Keratinocyte (primary cell): Measurements from ENCODE around the gene NSG2. TPM values are rescaled to one million over a fixed set of nuclear protein-coding genes. Genes with fewer than 3 reads are reported as not detected.

Experiments
- DNase-seq: peaks from one replicate; pipeline ENCODE4 v3.0.0-alpha.2; 2011; ENCODE audit warnings: low read depth, missing footprints, low spot score
- FAIRE-seq: peaks from 2 replicates; lab custom pipeline; 2011; peaks lifted over from hg19 to GRCh38; lab: Jason Lieb, UNC
- H2AFZ ChIP-seq: 2 replicates; pipeline ENCODE4 v1.6.0; 2012; ENCODE audit warnings: low read length, control low read depth, inconsistent platforms; ENCODE audit not compliant: control insufficient read depth
- H3K27ac ChIP-seq: 2 replicates; pipeline ENCODE4 v1.5.1; 2011; ENCODE audit warnings: low read length; ENCODE audit not compliant: control insufficient read depth, insufficient read depth
- H3K27me3 ChIP-seq: 3 replicates; pipeline ENCODE4 v1.6.0; 2011; ENCODE audit warnings: low read length; ENCODE audit not compliant: control insufficient read depth, insufficient read depth; ENCODE audit errors: extremely low read depth
- H3K36me3 ChIP-seq, 2 experiments: 2 replicates in 1 of 2; 3 replicates in 1 of 2; pipeline ENCODE4 v1.5.1; 2011; ENCODE audit warnings: low read length in 2 of 2, mild to moderate bottlenecking in 1 of 2; ENCODE audit not compliant: control insufficient read depth in 2 of 2, insufficient read depth in 2 of 2; ENCODE audit errors: extremely low read depth in 1 of 2
- H3K4me1 ChIP-seq: 3 replicates; pipeline ENCODE4 v1.5.1; 2011; ENCODE audit warnings: low read length; ENCODE audit not compliant: control insufficient read depth, insufficient read depth; ENCODE audit errors: extremely low read depth
- H3K4me2 ChIP-seq: 3 replicates; pipeline ENCODE4 v1.6.0; 2011; ENCODE audit warnings: low read depth, low read length; ENCODE audit not compliant: control insufficient read depth, insufficient read depth; ENCODE audit errors: extremely low read depth
- H3K4me3 ChIP-seq, 3 experiments: fragments of 200-600 bp in 1 of 3; sonication (generic) in 1 of 3; 2 replicates in 2 of 3; 3 replicates in 1 of 3; pipeline ENCODE4 v1.5.1; 2011 to 2016; ENCODE audit warnings: low read length in 3 of 3, mild to moderate bottlenecking in 3 of 3, control low read depth in 2 of 3, inconsistent platforms in 1 of 3, low read depth in 1 of 3, mixed read lengths in 1 of 3, mixed run types in 1 of 3, moderate library complexity in 1 of 3; ENCODE audit not compliant: control insufficient read depth in 2 of 3, insufficient read depth in 2 of 3; ENCODE audit errors: extremely low read depth in 1 of 3
- H3K79me2 ChIP-seq: 2 replicates; pipeline ENCODE4 v1.6.0; 2012; ENCODE audit warnings: low read length; ENCODE audit not compliant: control insufficient read depth, insufficient read depth
- H3K9ac ChIP-seq: 3 replicates; pipeline ENCODE4 v1.6.0; 2011; ENCODE audit warnings: low read length; ENCODE audit not compliant: control insufficient read depth, insufficient read depth; ENCODE audit errors: extremely low read depth
- H3K9me1 ChIP-seq: 3 replicates; pipeline ENCODE4 v1.6.0; 2011; ENCODE audit warnings: low read length; ENCODE audit not compliant: control insufficient read depth, insufficient read depth; ENCODE audit errors: extremely low read depth
- H3K9me3 ChIP-seq: 2 replicates; pipeline ENCODE4 v1.5.1; 2012; ENCODE audit warnings: low read depth, low read length; ENCODE audit not compliant: control insufficient read depth
- H4K20me1 ChIP-seq: 3 replicates; pipeline ENCODE4 v1.6.0; 2011; ENCODE audit warnings: low read length; ENCODE audit not compliant: control insufficient read depth, insufficient read depth; ENCODE audit errors: extremely low read depth
- EZH2 ChIP-seq: IDR thresholded peaks from one replicate; pipeline ENCODE4 v1.6.1; 2012; ENCODE audit warnings: inconsistent platforms, mild to moderate bottlenecking, low read length, moderate library complexity
- dilution Hi-C: fragments of 300-500 bp; cut with MboI; formaldehyde crosslinking; loops from one replicate; pipeline ENCODE4 v1.7.0; 2020; ENCODE audit warnings: low sequenced_read_pairs; ENCODE audit not compliant: extremely low pct_ligation_motif_present
- polyA plus RNA-seq, 5 experiments: library from polyadenylated mRNA; depleted of rRNA in 3 of 5; stranded (reverse) in 3 of 5; stranded (forward) in 1 of 5; unstranded in 1 of 5; fragments of >200 nt; gene quantifications; 1 replicate in 1 of 5; 2 replicates in 3 of 5; 3 replicates in 1 of 5; pipeline versions ENCODE4 v1.2.1 to v1.2.3, GENCODE V29; 2011 to 2012; ENCODE audit warnings: missing spikeins in 2 of 5, low read depth in 1 of 5, low replicate concordance in 1 of 5
- TF ChIP-seq, protein P1 (sequence below), 3 experiments: IDR thresholded peaks in 1 of 3; conservative IDR thresholded peaks in 1 of 3; optimal IDR thresholded peaks in 1 of 3; 2 replicates in 2 of 3; 3 replicates in 1 of 3; pipeline versions ENCODE3 to v1.5.1; 2011; ENCODE audit warnings: low read length in 3 of 3, mild to moderate bottlenecking in 3 of 3, moderate library complexity in 2 of 3, control low read depth in 1 of 3, inconsistent platforms in 1 of 3; ENCODE audit not compliant: insufficient read depth in 2 of 3; ENCODE audit errors: extremely low read depth in 1 of 3

The NSG2 gene
- polyA plus RNA-seq, 1 donor (not counting 4 experiments of a cell fraction or from before 2014, with no cell fraction given), result not detected

DNA sequence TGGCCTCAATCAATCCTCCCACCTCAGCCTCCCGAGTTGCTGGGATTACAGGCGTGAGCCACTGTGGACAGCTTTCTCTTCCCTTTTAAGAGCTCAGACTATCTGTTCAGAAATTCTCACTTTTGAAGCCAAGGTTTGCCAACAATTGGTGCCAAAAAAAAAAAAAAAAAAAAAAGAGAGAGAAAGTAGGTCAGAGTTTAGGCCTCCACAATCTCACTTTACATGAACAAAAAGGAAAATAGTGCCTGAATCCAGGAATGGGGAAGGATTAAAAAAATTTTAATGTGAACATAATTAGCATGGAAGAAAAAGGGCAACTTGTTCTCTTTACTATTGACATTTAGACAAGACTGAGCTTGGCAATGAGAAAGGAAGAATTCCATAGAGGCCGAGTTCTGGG is 94.1 kb downstream of the NSG2 start:
- dilution Hi-C loops, result no loop called here
- Histone ChIP-seq H3K79me2 (no peaks in the 10 kb centered on the region), H2AFZ (no peak overlapping the region), H3K4me1 (no peaks in the 10 kb centered on the region), H4K20me1 (no peaks in the 10 kb centered on the region), H3K27me3 (no peaks in the 10 kb centered on the region), H3K9me1 (no peaks in the 10 kb centered on the region), H3K4me3 (no peak overlapping the region), H3K27ac (no peak overlapping the region), H3K4me2 (no peak overlapping the region), H3K9ac (no peak overlapping the region), H3K36me3 (no peaks in the 10 kb centered on the region), H3K9me3 (no peaks in the 10 kb centered on the region)
- DNase-seq (no peak), FAIRE-seq (no peak)
- TF ChIP-seq, protein P1, sequence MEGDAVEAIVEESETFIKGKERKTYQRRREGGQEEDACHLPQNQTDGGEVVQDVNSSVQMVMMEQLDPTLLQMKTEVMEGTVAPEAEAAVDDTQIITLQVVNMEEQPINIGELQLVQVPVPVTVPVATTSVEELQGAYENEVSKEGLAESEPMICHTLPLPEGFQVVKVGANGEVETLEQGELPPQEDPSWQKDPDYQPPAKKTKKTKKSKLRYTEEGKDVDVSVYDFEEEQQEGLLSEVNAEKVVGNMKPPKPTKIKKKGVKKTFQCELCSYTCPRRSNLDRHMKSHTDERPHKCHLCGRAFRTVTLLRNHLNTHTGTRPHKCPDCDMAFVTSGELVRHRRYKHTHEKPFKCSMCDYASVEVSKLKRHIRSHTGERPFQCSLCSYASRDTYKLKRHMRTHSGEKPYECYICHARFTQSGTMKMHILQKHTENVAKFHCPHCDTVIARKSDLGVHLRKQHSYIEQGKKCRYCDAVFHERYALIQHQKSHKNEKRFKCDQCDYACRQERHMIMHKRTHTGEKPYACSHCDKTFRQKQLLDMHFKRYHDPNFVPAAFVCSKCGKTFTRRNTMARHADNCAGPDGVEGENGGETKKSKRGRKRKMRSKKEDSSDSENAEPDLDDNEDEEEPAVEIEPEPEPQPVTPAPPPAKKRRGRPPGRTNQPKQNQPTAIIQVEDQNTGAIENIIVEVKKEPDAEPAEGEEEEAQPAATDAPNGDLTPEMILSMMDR (optimal IDR thresholded peaks at IDR 0.05 in 1 of 3, IDR thresholded peaks at IDR 0.05 in 1 of 3, conservative IDR thresholded peaks at IDR 0.05 in 1 of 3; ENCODE audit: extremely low read depth in 1 of 3, insufficient read depth in 2 of 3, low read length in 3 of 3), result no peak
- no peak for TF ChIP-seq EZH2

DNA sequence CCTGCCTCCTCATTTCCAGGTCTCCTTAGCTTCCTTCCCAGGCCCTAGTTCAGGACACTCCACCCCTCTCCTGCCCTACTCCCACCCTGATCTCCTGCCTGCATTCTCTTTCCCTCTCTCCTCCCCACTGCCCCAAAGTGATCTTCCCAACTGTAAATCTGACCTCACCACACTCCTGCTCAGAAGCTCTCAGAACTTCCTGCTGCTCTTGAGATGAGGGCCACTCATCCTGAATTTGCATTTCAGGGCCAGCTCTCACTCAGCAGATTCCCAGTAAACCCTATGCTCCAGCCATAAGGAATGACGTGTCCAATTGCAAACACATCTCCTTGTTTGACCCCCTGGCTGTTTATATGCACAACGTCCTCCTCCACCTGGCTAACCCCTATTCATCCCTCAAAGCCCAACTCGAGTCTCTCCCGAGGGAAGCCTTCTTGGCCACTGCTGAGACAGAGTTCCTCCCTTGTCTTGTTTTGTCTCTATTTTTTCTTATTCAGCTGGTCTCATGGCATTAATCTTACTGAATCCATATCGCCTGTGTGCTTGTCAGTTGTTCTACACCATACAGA is 95.0 kb downstream of the NSG2 start:
- FAIRE-seq, result no peak
- Histone ChIP-seq H3K79me2 (no peaks in the 10 kb centered on the region), H3K27me3 (no peaks in the 10 kb centered on the region), H3K27ac (no peak overlapping the region), H3K9me1 (no peaks in the 10 kb centered on the region), H3K4me1 (no peaks in the 10 kb centered on the region), H2AFZ (no peak overlapping the region), H3K36me3 (no peaks in the 10 kb centered on the region), H3K4me3 (no peak overlapping the region), H4K20me1 (no peaks in the 10 kb centered on the region), H3K4me2 (no peak overlapping the region), H3K9ac (no peak overlapping the region), H3K9me3 (no peaks in the 10 kb centered on the region)
- no peak for DNase-seq
- TF ChIP-seq, protein P1 (optimal IDR thresholded peaks at IDR 0.05 in 1 of 3, IDR thresholded peaks at IDR 0.05 in 1 of 3, conservative IDR thresholded peaks at IDR 0.05 in 1 of 3; ENCODE audit: extremely low read depth in 1 of 3, insufficient read depth in 2 of 3, low read length in 3 of 3), result no peak
- dilution Hi-C loops, result no loop called here
